PC-3 (cell line): ENCODE results near the gene INO80E. TPM values are rescaled to one million over a fixed set of nuclear protein-coding genes. Genes with fewer than 3 reads are reported as not detected.
"Not testable (repeated sequence)": the region's sequence is repeated elsewhere in the genome, so short reads cannot be mapped to it uniquely, and the experiment has no call there.

Experiments
- ATAC-seq: fragments of 200-7000 bp; cut with Tn5 transposase; 2 replicates; pipeline ENCODE4 v1.9.1; 2020; ENCODE audit warnings: mild to moderate bottlenecking, moderate library complexity
- BruUV-seq: library from RNA; stranded (reverse); fragments of 400-500 nt; replicated peaks from 2 replicates; lab custom pipeline; 2021; lab: Mats Ljungman, UMichigan
- CTCF ChIA-PET: fragments of 300-600 bp; sonication (Branson Sonifier 250); formaldehyde crosslinking; loops from one replicate; lab custom pipeline; 2022; ENCODE audit warnings: antibody characterized with exemption; lab: Charles Lee
- POLR2A ChIA-PET: fragments of 300-600 bp; sonication (Branson Sonifier 250); formaldehyde crosslinking; loops from one replicate; lab custom pipeline; 2022; ENCODE audit warnings: antibody characterized with exemption; ENCODE audit not compliant: unreplicated experiment; lab: Charles Lee
- DNase-seq: peaks from one replicate; pipeline ENCODE4 v3.0.0-alpha.2; 2015
- H2AFZ ChIP-seq: fragments of 300-600 bp; sonication (generic); 2 replicates; pipeline ENCODE4 v1.6.0; 2016; ENCODE audit warnings: antibody characterized with exemption, low read length
- H3F3A ChIP-seq: fragments of 300-600 bp; sonication (generic); one replicate; pipeline ENCODE4 v1.6.0; 2017; ENCODE audit warnings: antibody characterized with exemption, low read length, control low read depth, mild to moderate bottlenecking; ENCODE audit not compliant: unreplicated experiment
- H3K27ac ChIP-seq: fragments of 300-600 bp; sonication (generic); 2 replicates; pipeline ENCODE4 v1.5.1; 2016; ENCODE audit warnings: mild to moderate bottlenecking, low read length
- H3K27me3 ChIP-seq: fragments of 300-600 bp; sonication (generic); 2 replicates; pipeline ENCODE4 v1.6.1; 2016; ENCODE audit warnings: low read length, mixed read lengths
- H3K36me3 ChIP-seq: fragments of 300-600 bp; sonication (generic); 2 replicates; pipeline ENCODE4 v1.6.1; 2016; ENCODE audit warnings: low read depth, mixed run types, low read length, mixed read lengths
- H3K4me1 ChIP-seq: fragments of 300-600 bp; sonication (generic); 2 replicates; pipeline ENCODE4 v1.5.1; 2016; ENCODE audit warnings: low read length; ENCODE audit not compliant: insufficient read depth
- H3K4me2 ChIP-seq: fragments of 300-600 bp; sonication (generic); 2 replicates; pipeline ENCODE4 v1.6.0; 2016; ENCODE audit warnings: low read length
- H3K4me3 ChIP-seq: fragments of 300-600 bp; sonication (generic); 2 replicates; pipeline ENCODE4 v1.5.1; 2016; ENCODE audit warnings: mild to moderate bottlenecking, low read length, mixed read lengths
- H3K79me2 ChIP-seq: fragments of 300-600 bp; sonication (generic); 2 replicates; pipeline ENCODE4 v1.6.1; 2017; ENCODE audit warnings: low read length, mixed read lengths
- H3K9ac ChIP-seq: fragments of 300-600 bp; sonication (generic); 2 replicates; pipeline ENCODE4 v1.6.0; 2016; ENCODE audit warnings: mild to moderate bottlenecking, low read length
- H3K9me2 ChIP-seq: fragments of 300-600 bp; sonication (generic); replicated peaks from 2 replicates; pipeline ENCODE4 v1.6.1; 2016; ENCODE audit warnings: mixed run types, low read length, mixed read lengths
- H3K9me3 ChIP-seq: fragments of 300-600 bp; sonication (generic); 2 replicates; pipeline ENCODE4 v1.6.1; 2016; ENCODE audit warnings: low read length, mixed read lengths
- H4K20me1 ChIP-seq: fragments of 300-600 bp; sonication (generic); 2 replicates; pipeline ENCODE4 v1.6.1; 2016; ENCODE audit warnings: low read length, mixed read lengths
- CTCF ChIP-seq: fragments of 300-600 bp; sonication (generic); conservative IDR thresholded peaks from 2 replicates; pipeline ENCODE4 v1.5.1; 2017; ENCODE audit warnings: antibody characterized with exemption, low read depth, mild to moderate bottlenecking, low read length
- EZH2 ChIP-seq: fragments of 300-600 bp; sonication (generic); IDR thresholded peaks from one replicate; pipeline ENCODE4 v1.6.1; 2017; ENCODE audit warnings: antibody characterized with exemption, mild to moderate bottlenecking, low read length; ENCODE audit not compliant: unreplicated experiment
- EZH2phosphoT487 ChIP-seq: fragments of 300-600 bp; sonication (generic); IDR thresholded peaks from 2 replicates; pipeline ENCODE4 v1.6.1; 2018; ENCODE audit warnings: mild to moderate bottlenecking, antibody characterized with exemption, low read length, borderline replicate concordance
- intact Hi-C: fragments of 100-400 bp; cut with micrococcal nuclease; formaldehyde crosslinking; loops from 2 replicates; pipeline ENCODE4 v1.9.0; 2023
- total RNA-seq: library from RNA; depleted of rRNA; stranded (reverse); fragments of >200 nt; gene quantifications from 2 replicates; pipeline ENCODE4 v1.2.3, GENCODE V29; 2014

Gene INO80E
- total RNA-seq, 1 experiment from 2014 or later, result 70.3 TPM

GRCh38 chr16:30016555-30017276, 20.7 kb downstream of the INO80E start:
- DNase-seq (no peak), ATAC-seq (no peak)
- H3K4me1 ChIP-seq, result no peaks in the 10 kb centered on the region
- H3K4me2 ChIP-seq, result no peak overlapping the region
- no peak overlapping the region for H3K4me3 ChIP-seq
- ChIA-PET POLR2A (no interaction called here), CTCF (no interaction called here)
- H4K20me1 ChIP-seq, result no peaks in the 10 kb centered on the region
- BruUV-seq, result no TSS peak
- H3K9ac ChIP-seq, result no peak overlapping the region
- H3K9me2 ChIP-seq, result no peaks in the 10 kb centered on the region
- TF ChIP-seq EZH2phosphoT487 (no peak), CTCF (no peak), EZH2 (no peak)
- no peaks in the 10 kb centered on the region for H3K79me2 ChIP-seq
- intact Hi-C loops, result no loop called here
- H3K27ac ChIP-seq, result no peak overlapping the region
- no peaks in the 10 kb centered on the region for H3K9me3 ChIP-seq
- H3K27me3 ChIP-seq, result no peaks in the 10 kb centered on the region
- H2AFZ ChIP-seq, result no peak overlapping the region
- H3K36me3 ChIP-seq, result no peaks in the 10 kb centered on the region
- no peaks in the 10 kb centered on the region for H3F3A ChIP-seq

- Histone ChIP-seq H3K27ac (no peak overlapping the region), H3K36me3 (no peaks in the 10 kb centered on the region), H3K9me2 (no peaks in the 10 kb centered on the region), H3K27me3 (no peaks in the 10 kb centered on the region), H4K20me1 (no peaks in the 10 kb centered on the region), H2AFZ (no peak overlapping the region), H3K4me3 (no peak overlapping the region), H3K4me2 (no peak overlapping the region), H3K79me2 (no peaks in the 10 kb centered on the region), H3K9ac (no peak overlapping the region), H3F3A (no peaks in the 10 kb centered on the region), H3K9me3 (no peaks in the 10 kb centered on the region), H3K4me1 (no peaks in the 10 kb centered on the region)
- intact Hi-C loops, result no loop called here
- DNase-seq (no peak), ATAC-seq (no peak)
- no TSS peak for BruUV-seq
- ChIA-PET CTCF (no interaction called here), POLR2A (no interaction called here)
- TF ChIP-seq EZH2phosphoT487, result no peak
- TF ChIP-seq CTCF, result no peak
- no peak for TF ChIP-seq EZH2
Observed at GRCh38 chr16:30017277-30017656, 21.2 kb downstream of the INO80E start.

- H3K4me2 ChIP-seq, POLR2A ChIA-PET, BruUV-seq, H4K20me1 ChIP-seq, H3K27ac ChIP-seq, ATAC-seq, H3K9ac ChIP-seq, CTCF ChIA-PET, H3K27me3 ChIP-seq, intact Hi-C loops, H2AFZ ChIP-seq, H3F3A ChIP-seq, H3K4me3 ChIP-seq, H3K79me2 ChIP-seq, H3K9me3 ChIP-seq, H3K9me2 ChIP-seq, DNase-seq, H3K4me1 ChIP-seq, H3K36me3 ChIP-seq: not testable (repeated sequence)
Observed at GRCh38 chr16:30017937-30018336, 21.9 kb downstream of the INO80E start.
